GM19324 (cell line): ENCODE results near the gene MYCBPAP.

Source experiments
- ATAC-seq: cut with Tn5 transposase; IDR thresholded peaks from one replicate; pipeline ENCODE4 v1.9.1; 2021; ENCODE audit warnings: mild to moderate bottlenecking, moderate library complexity; ENCODE audit not compliant: unreplicated experiment, low FRiP score

MYCBPAP gene

GRCh38 chr17:50484386-50485155 lies 23.7 kb upstream of the MYCBPAP start:
- ATAC-seq = no peak

- no peak for ATAC-seq
These were observed 20.8 kb upstream of the MYCBPAP start for GRCh38 chr17:50487213-50488096.

GRCh38 chr17:50488880-50489279 lies 19.4 kb upstream of the MYCBPAP start:
- ATAC-seq = no peak

- ATAC-seq = no peak
These were observed 16.7 kb upstream of the MYCBPAP start for GRCh38 chr17:50491505-50491904.

- ATAC-seq = no peak
These were observed 16.0 kb upstream of the MYCBPAP start for GRCh38 chr17:50492214-50492613.

GRCh38 chr17:50493744-50494143 lies 14.5 kb upstream of the MYCBPAP start:
- no peak for ATAC-seq

GRCh38 chr17:50495217-50495823 lies 12.9 kb upstream of the MYCBPAP start:
- no peak for ATAC-seq

GRCh38 chr17:50495918-50496317 lies 12.3 kb upstream of the MYCBPAP start:
- ATAC-seq = no peak

GRCh38 chr17:50498021-50498874 lies 10.0 kb upstream of the MYCBPAP start:
- no peak for ATAC-seq

- ATAC-seq = no peak
These were observed 9.0 kb upstream of the MYCBPAP start for GRCh38 chr17:50499270-50499669.

GRCh38 chr17:50499721-50500120 lies 8.5 kb upstream of the MYCBPAP start:
- no peak for ATAC-seq

- no peak for ATAC-seq
These were observed 7.2 kb upstream of the MYCBPAP start for GRCh38 chr17:50501054-50501453.

- no peak for ATAC-seq
These were observed 5.8 kb upstream of the MYCBPAP start for GRCh38 chr17:50502301-50502990.

GRCh38 chr17:50505591-50506130 lies 2.6 kb upstream of the MYCBPAP start:
- ATAC-seq = no peak

- no peak for ATAC-seq
These were observed 1.9 kb upstream of the MYCBPAP start for GRCh38 chr17:50506298-50506697.

GRCh38 chr17:50508573-50509460 lies 578 bp downstream of the MYCBPAP start:
- no peak for ATAC-seq

GRCh38 chr17:50511058-50511457 lies 2.8 kb downstream of the MYCBPAP start:
- ATAC-seq = no peak

GRCh38 chr17:50513495-50513894 lies 5.3 kb downstream of the MYCBPAP start:
- ATAC-seq = no peak
